IPS-18c (cell line): ENCODE results near the gene SNAI3.
A peak's percentile ranks its signal among the peaks of the same experiment; 100 is the strongest.
"Not testable (repeated sequence)": the region's sequence is repeated elsewhere in the genome, so short reads cannot be mapped to it uniquely, and the experiment has no call there.

Experiments
- H3K4me3 ChIP-seq: 2 replicates; pipeline ENCODE4 v1.7.0; 2013; ENCODE audit warnings: low read depth, mild to moderate bottlenecking, low read length, moderate library complexity; ENCODE audit not compliant: insufficient read depth
- H3K9me3 ChIP-seq: one replicate; pipeline ENCODE4 v1.6.1; 2013; ENCODE audit warnings: mild to moderate bottlenecking, low read length, moderate library complexity; ENCODE audit not compliant: control insufficient read depth, insufficient read depth

SNAI3 gene

GRCh38 chr16:88684569-88685155, 1.6 kb downstream of the SNAI3 start:
- peak overlapping the region; percentile 60; the same call in 1 of the 2 replicates for H3K4me3 ChIP-seq
- H3K9me3 ChIP-seq, result peaks cover 4% of the 10 kb centered on the region

DNA sequence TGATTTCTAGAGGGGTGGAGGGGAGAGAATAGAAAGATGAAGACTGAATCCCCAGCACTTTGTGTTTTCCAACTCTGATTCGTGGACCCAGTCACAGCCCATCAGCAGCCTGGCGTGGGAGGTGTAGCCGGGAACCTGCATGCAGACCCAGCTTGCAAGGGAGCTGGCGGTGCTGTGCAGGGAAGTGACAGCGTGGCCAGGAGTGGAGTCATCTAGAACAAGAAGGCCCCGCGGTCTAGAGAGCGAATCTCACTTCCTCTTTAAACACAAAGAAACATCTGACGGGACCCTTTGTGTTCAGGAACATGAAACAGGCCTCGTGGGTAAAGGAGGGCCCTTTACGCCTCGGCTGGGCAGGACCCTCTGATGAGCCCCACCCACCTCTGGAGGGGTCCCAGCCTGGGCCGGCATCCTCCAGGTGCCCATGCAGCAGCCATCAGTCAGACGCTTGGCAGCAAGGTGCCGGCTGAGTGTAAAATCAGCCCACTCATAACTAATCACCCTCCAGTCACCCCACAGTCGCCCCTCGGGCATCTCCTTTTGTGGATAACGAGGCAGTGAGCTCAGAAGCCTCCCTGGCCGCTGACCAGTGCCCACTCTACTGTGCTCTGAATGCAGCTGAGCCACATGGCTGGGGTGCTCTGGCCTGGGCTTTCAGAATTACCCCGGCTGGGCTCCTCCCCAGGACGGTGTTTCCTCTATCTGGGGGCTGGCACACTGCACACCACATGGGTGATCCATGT, 4.4 kb downstream of the SNAI3 start:
- Histone ChIP-seq H3K4me3 (no peak overlapping the region), H3K9me3 (peaks cover 4% of the 10 kb centered on the region)

DNA sequence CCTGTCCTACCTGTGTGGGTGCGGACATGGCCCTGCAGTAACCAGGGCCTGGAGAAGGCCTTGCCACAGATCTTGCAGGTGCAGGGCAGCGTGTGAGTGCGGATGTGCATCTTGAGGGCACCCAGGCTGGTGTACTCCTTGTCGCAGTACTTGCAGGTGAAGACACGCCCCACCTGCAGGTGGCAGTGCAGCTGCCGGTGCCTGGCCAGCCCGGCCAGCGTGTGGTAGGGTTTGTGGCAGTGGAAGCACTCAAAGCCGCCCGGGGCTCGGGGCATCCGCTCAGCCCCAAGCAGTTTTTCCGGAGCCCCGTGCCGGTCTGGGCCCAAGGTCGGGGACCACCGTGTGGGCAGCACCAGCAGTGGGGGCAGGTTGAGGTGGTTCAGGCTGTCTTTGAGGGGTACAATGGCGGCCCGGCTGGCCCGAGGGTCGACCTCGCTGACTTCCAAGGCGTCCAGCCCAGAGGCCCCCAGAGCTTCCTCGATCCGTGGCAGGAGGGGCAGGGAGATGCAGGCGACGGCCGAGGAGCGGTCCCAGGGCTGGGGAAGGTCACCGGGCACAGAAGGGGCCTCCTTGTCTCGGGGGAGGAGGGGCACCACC, 5.1 kb downstream of the SNAI3 start:
- Histone ChIP-seq H3K4me3 (no peak overlapping the region), H3K9me3 (peaks cover 4% of the 10 kb centered on the region)

DNA sequence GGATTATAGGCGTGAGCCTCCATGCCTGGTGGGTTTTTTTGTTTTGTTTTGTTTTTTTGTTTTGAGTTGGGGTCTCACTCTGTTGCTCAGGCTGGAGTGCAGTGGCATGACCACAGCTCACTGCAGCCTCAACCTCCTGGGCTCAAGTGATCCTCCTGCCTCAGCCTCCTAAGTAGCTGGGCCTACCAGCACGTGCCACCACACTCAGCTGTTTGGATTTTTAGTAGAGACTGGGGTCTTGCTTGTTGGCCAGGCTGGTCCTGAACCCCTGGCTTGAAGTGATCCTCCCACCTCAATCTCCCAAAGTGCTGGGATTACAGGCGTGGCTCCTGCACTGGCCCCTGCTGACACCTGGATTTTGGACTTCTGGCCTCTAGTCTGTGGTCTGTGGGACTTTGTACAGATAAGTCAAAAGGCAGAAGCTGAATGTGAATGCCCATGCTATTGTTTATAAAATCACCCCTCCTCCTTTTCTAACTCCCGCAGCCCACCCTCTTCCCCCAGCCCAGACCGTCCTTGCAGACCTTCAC, 5.7 kb downstream of the SNAI3 start:
- Histone ChIP-seq H3K4me3 (no peak overlapping the region), H3K9me3 (peaks cover 4% of the 10 kb centered on the region)

- H3K9me3 ChIP-seq, result no peaks in the 10 kb centered on the region
- H3K4me3 ChIP-seq, result no peak overlapping the region
Measured at GRCh38 chr16:88678224-88678979, 7.9 kb downstream of the SNAI3 start.

DNA sequence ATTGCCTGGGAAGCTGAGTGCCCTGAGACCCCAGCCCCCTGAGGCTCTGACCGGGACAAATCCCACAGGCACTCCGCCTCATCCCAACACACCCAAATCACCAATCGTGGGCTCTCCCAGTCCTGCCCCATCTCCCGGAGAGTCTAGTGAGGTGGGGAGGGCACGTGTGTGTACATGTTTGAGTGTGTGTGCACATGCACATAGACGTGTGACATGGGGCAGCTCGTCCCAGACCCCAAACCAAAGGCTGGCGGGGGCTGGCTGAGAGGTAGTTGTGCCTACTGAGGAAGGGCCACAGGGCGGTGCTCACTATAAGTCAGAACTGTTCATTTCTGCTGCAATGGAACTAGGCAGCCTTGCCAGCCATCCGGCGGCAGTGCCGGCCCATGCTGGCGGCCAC, 8.6 kb downstream of the SNAI3 start:
- Histone ChIP-seq H3K9me3 (no peaks in the 10 kb centered on the region), H3K4me3 (no peak overlapping the region)

GRCh38 chr16:88676502-88677242, 9.6 kb downstream of the SNAI3 start:
- H3K4me3 ChIP-seq, result no peak overlapping the region
- no peaks in the 10 kb centered on the region for H3K9me3 ChIP-seq

DNA sequence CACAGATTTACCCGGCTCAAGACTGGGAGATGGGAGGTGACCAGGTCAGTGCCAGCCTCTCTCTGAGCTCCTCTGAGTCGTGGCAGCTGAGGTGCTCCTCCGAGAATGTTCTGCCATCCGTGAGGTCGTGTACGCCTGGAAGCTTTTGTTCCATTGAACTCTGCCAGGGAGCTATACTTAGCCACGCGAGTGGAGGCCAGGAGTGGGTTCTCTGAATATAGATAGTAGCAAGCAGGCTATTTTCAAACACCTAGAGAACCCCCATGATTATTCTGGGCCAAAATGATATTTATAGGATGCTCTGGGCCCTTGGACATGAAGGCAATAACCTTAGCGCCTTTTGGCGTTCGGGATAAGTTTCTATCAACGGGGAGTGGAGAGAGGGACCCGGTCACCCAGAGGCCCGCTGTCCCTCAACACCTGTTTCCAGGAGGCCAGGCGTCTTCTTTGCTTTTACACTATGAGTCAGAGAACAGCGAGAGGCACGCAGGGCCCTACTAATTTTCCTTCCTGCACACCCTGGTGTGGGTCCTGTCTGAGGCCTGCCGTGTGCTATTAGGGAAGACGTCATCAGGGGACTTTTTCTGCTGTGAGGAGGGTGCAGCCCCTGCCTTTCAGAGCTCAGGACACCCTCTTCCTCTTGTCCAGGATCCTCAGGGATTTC, 12.5 kb downstream of the SNAI3 start:
- Histone ChIP-seq H3K9me3 (no peaks in the 10 kb centered on the region), H3K4me3 (no peak overlapping the region)

- no peak overlapping the region for H3K4me3 ChIP-seq
Measured at GRCh38 chr16:88672776-88673175, 13.5 kb downstream of the SNAI3 start.

GRCh38 chr16:88671806-88672205, 14.5 kb downstream of the SNAI3 start:
- H3K9me3 ChIP-seq, result no peaks in the 10 kb centered on the region
- no peak overlapping the region for H3K4me3 ChIP-seq

More at GRCh38 chr16:88672776-88673175, 13.5 kb downstream of the SNAI3 start:
- no peaks in the 10 kb centered on the region for H3K9me3 ChIP-seq

DNA sequence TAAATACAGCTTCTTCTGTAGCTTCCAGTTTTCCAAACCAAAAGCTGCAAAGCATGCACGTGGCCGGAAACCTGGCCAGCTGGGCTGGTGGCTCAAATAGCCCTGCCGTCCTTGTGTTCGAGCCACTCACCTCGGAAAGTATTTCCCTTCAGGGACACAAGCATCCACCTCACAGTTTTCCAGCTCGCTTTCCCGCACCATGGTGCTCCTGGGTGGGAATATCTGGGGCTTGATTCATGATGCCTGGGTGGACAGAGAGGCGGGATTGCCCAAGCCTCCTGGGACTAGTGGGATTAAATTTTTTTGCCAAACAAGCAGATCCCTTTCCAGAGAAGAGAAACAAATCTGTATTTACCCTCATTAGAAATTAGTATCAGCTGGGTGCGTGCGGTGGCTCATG, 16.3 kb downstream of the SNAI3 start:
- no peaks in the 10 kb centered on the region for H3K9me3 ChIP-seq

GRCh38 chr16:88669493-88669892, 16.8 kb downstream of the SNAI3 start:
- H3K9me3 ChIP-seq, H3K4me3 ChIP-seq: not testable (repeated sequence)

More for the DNA sequence above, 16.3 kb downstream of the SNAI3 start:
- no peak overlapping the region for H3K4me3 ChIP-seq

GRCh38 chr16:88667461-88667860, 18.8 kb downstream of the SNAI3 start:
- Histone ChIP-seq H3K9me3 (no peaks in the 10 kb centered on the region), H3K4me3 (no peak overlapping the region)

GRCh38 chr16:88665570-88665969, 20.7 kb downstream of the SNAI3 start:
- no peaks in the 10 kb centered on the region for H3K9me3 ChIP-seq
- H3K4me3 ChIP-seq, result no peak overlapping the region

GRCh38 chr16:88665148-88665547, 21.2 kb downstream of the SNAI3 start:
- Histone ChIP-seq H3K9me3 (no peaks in the 10 kb centered on the region), H3K4me3 (no peak overlapping the region)

GRCh38 chr16:88662843-88663606, 23.3 kb downstream of the SNAI3 start, which contains the start of gene MVD:
Gene MVD (minus strand): TSS chr16:88663091. CDS start chr16:88663080, 11 bp downstream.
- Histone ChIP-seq H3K9me3 (no peaks in the 10 kb centered on the region), H3K4me3 (peak within 1 kb of the TSS; percentile 99)
